LoVo (cell line): ENCODE data around the gene CPT1B.

ENCODE experiments used
- DNase-seq: peaks from one replicate; pipeline ENCODE4 v3.0.0-alpha.2; 2016; ENCODE audit warnings: low spot score

CPT1B gene

GRCh38 chr22:50585781-50586180 lies 7.6 kb upstream of the CPT1B start:
- DNase-seq = no peak

GRCh38 chr22:50585238-50585637 lies 7.0 kb upstream of the CPT1B start:
- DNase-seq = no peak

- DNase-seq = no peak
These were observed 6.2 kb upstream of the CPT1B start for GRCh38 chr22:50584106-50585096.

- no peak for DNase-seq
These were observed 5.2 kb upstream of the CPT1B start for GRCh38 chr22:50583294-50583861.

- DNase-seq = peak; percentile 98
These were observed 4.5 kb upstream of the CPT1B start, which contains the start of gene CHKB for GRCh38 chr22:50582493-50583293. Gene CHKB (minus strand): TSS chr22:50582849. CDS start chr22:50582781, 68 bp downstream.

- DNase-seq = peak; percentile 31
These were observed 3.8 kb upstream of the CPT1B start for GRCh38 chr22:50581950-50582492.

GRCh38 chr22:50581031-50581949 lies 3.1 kb upstream of the CPT1B start:
- DNase-seq = no peak

GRCh38 chr22:50579752-50580151 lies 1.5 kb upstream of the CPT1B start:
- DNase-seq = no peak

- DNase-seq = no peak
These were observed 616 bp upstream of the CPT1B start for GRCh38 chr22:50578776-50579310.

- DNase-seq = no peak
These were observed 585 bp downstream of the CPT1B start for GRCh38 chr22:50577697-50577986.

- DNase-seq = no peak
These were observed 1.2 kb downstream of the CPT1B start for GRCh38 chr22:50576806-50577696.

GRCh38 chr22:50576070-50576469 lies 2.2 kb downstream of the CPT1B start:
- DNase-seq = no peak

GRCh38 chr22:50575426-50575941 lies 2.7 kb downstream of the CPT1B start:
- DNase-seq = no peak

GRCh38 chr22:50574383-50574755 lies 3.9 kb downstream of the CPT1B start:
- DNase-seq = no peak

- DNase-seq = no peak
These were observed 4.5 kb downstream of the CPT1B start for GRCh38 chr22:50573491-50574382.

GRCh38 chr22:50572965-50573364 lies 5.3 kb downstream of the CPT1B start:
- DNase-seq = no peak

- DNase-seq = no peak
These were observed 6.7 kb downstream of the CPT1B start for GRCh38 chr22:50571264-50572175.

- no peak for DNase-seq
These were observed 7.4 kb downstream of the CPT1B start for GRCh38 chr22:50570861-50571260.
